HG03442 (cell line): ENCODE data around the gene ZNF793.

Experiments used
- ATAC-seq: cut with Tn5 transposase; IDR thresholded peaks from one replicate; pipeline ENCODE4 v1.9.1; 2021; ENCODE audit warnings: mild to moderate bottlenecking, moderate library complexity; ENCODE audit not compliant: unreplicated experiment

ZNF793 gene

GRCh38 chr19:37564624-37565369, 58.1 kb downstream of the ZNF793 start:
- ATAC-seq, result no peak

DNA sequence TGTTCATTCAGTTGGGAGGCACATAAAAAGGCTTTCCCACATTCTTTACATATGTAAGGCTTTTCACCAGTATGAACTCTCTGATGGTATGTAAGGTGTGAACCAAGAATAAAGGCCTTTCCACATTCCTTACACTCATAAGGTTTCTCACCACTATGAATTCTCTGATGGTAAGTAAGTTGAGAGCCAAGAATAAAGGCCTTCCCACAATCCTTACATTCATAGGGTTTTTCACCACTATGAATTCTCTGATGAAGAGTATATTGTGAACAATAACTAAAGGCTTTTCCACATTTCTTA, 58.6 kb downstream of the ZNF793 start:
- ATAC-seq, result no peak

- ATAC-seq, result no peak
These were observed 65.5 kb downstream of the ZNF793 start for GRCh38 chr19:37572203-37572602.

GRCh38 chr19:37583340-37583739, 76.6 kb downstream of the ZNF793 start:
- no peak for ATAC-seq
